Stimulated activated naive CD8-positive, alpha-beta T cell treated with anti-CD3 and anti-CD28 coated beads, Interleukin-15, amount 100 ng/mL, for 72 hours (primary cell): Measurements from ENCODE around the gene RELL1.

Source experiments
- ATAC-seq: fragments of 150-1000 bp; cut with Tn5 transposase; 2 replicates; pipeline ENCODE4 v1.10.0; 2021; ENCODE audit warnings: mild to moderate bottlenecking, moderate library complexity
- DNase-seq, 2 donors: peaks; one replicate each; pipeline ENCODE4 v3.0.0; 2021 to 2022
- H3K27ac Mint-ChIP-seq, 2 donors: one replicate each; pipeline ENCODE4 v1.8.0; 2022; ENCODE audit warnings: mild to moderate bottlenecking in 2 of 2, mixed read lengths in 2 of 2, moderate library complexity in 2 of 2
- H3K27me3 Mint-ChIP-seq: one replicate; pipeline ENCODE4 v1.8.0; 2022; ENCODE audit warnings: mixed read lengths
- H3K4me1 Mint-ChIP-seq: one replicate; pipeline ENCODE4 v1.8.0; 2022; ENCODE audit warnings: mild to moderate bottlenecking, mixed read lengths
- H3K4me3 Mint-ChIP-seq, 2 donors: one replicate each; pipeline ENCODE4 v1.8.0; 2022; ENCODE audit warnings: mild to moderate bottlenecking in 2 of 2, mixed read lengths in 2 of 2, moderate library complexity in 1 of 2
- H3K9me3 Mint-ChIP-seq, 2 donors: one replicate each; pipeline ENCODE4 v1.8.0; 2022; ENCODE audit warnings: mixed read lengths in 2 of 2

RELL1 gene

DNA sequence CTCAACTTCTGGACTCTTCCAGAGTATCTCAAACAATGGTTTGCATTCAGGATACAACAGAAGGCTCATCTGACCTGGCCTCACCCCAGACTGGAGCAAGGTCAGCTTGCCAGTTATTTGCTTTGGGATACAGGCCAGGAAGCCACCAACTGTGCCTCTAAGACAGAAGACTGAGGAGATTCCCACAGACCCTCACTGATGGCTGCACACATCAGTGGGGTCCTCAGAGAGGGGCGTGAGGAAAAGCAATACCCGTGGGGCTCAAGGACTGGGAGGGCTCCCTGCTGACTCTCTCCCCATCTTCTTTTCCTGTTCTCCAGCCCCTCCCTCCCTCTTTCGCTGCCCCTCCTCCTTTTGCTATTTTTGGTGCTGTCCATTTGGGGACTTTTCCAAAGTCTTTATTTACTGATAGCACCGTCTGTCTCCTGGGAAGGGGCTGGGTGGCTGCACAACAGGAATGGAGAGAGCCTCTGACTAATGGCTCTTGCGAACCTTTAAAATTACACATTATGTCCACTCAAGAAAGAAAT lies 23.2 kb downstream of the RELL1 start:
- Mint-ChIP-seq H3K4me1 (peaks cover 83% of the 10 kb centered on the region), H3K27me3 (no peaks in the 10 kb centered on the region), H3K9me3 (peaks cover 8 to 13% of the 10 kb centered on the region in 2 donors), H3K27ac (peak overlapping the region in 1 of 2 donors; percentile 37), H3K4me3 (no peak overlapping the region)
- ATAC-seq (no peak), DNase-seq (no peak)

DNA sequence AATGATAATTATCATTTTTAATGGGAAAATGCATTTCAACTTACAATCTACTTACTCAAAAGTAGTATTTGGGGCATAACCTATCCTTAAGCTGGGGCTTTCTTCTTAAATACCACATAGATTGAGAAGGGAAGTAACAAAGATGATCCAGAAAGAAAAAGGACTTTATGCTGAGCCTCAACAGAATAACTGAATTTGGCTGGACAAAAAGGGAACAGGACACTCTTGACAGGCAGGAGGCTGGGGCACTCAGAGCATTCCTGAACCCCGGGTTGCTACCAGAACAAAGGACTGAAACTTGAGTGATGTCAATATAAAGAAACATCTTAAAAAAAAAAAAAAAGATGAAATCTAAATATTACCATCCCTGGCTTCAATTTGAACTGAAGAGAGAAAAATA lies 23.9 kb downstream of the RELL1 start:
- H3K9me3 Mint-ChIP-seq: peaks cover 11 to 20% of the 10 kb centered on the region in 2 donors
- H3K27me3 Mint-ChIP-seq: no peaks in the 10 kb centered on the region
- no peak overlapping the region for H3K27ac Mint-ChIP-seq
- no peak overlapping the region for H3K4me3 Mint-ChIP-seq
- peaks cover 76% of the 10 kb centered on the region for H3K4me1 Mint-ChIP-seq
- DNase-seq (no peak), ATAC-seq (no peak)

DNA sequence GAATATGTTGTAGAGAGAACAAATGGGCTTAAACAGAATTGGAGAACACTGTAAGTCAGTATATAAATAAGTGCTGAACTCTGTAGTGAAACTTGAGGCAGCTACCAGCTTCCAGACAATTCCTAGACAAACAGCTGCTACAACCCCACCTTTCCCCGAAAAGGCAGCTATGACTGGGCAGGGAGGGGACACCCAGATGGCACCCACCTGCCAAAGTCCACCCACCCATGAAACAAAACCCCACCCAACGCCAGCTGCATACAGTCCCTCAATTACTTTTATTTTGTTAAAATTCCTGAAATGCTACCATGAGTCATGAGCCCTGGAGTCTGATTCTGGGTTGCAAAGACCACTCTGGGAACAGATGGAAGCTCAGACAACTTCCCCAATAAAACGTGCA lies 24.4 kb downstream of the RELL1 start:
- Mint-ChIP-seq H3K9me3 (peaks cover 14 to 24% of the 10 kb centered on the region in 2 donors), H3K4me3 (no peak overlapping the region), H3K27me3 (no peaks in the 10 kb centered on the region), H3K27ac (no peak overlapping the region), H3K4me1 (peaks cover 71% of the 10 kb centered on the region)
- DNase-seq (no peak), ATAC-seq (no peak)

DNA sequence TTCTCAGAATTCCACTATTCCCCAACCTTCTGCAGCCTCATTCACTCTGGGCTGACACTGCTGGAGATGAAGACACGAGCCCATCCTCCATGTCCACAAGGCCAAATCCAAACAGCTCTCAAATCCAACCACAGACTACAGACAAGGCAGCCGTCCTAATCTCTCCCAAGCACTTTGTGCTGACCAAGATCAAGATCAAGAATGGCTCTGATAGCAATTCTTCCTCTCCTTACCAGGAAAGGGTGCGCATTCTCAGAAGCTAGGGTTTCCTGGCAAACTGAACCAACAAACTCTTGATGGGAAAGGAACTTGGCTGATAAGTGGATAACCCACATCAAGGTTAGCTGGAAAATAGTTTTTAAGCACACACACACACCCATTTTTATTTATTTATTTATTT lies 26.5 kb downstream of the RELL1 start:
- peaks cover 14 to 24% of the 10 kb centered on the region in 2 donors for H3K9me3 Mint-ChIP-seq
- H3K27ac Mint-ChIP-seq: peak overlapping the region in 1 of 2 donors; percentile 55
- DNase-seq (no peak), ATAC-seq (no peak)
- peaks cover 52% of the 10 kb centered on the region for H3K4me1 Mint-ChIP-seq
- H3K27me3 Mint-ChIP-seq: no peaks in the 10 kb centered on the region
- no peak overlapping the region for H3K4me3 Mint-ChIP-seq

DNA sequence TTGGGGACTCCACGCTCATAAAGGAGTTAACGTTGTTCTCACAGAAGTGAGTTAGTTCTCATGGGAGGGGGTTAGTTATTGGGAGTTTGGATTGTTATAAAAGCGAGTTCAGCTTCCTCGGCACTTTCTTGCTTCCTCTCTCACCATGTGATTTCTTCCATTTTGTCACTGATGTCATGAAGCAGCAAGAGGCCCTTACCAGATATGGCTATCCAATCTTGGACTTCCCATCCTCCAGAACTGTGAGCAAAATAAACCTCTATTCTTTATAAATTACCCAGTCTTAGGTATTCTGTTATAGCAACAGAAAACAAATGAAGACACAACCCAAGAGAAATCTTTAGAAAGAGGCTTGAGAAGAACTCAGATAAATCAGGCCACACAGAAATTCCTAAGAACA lies 29.5 kb downstream of the RELL1 start:
- peaks cover 14 to 24% of the 10 kb centered on the region in 2 donors for H3K9me3 Mint-ChIP-seq
- ATAC-seq (no peak), DNase-seq (no peak)
- no peak overlapping the region for H3K4me3 Mint-ChIP-seq
- H3K27me3 Mint-ChIP-seq: no peaks in the 10 kb centered on the region
- H3K27ac Mint-ChIP-seq: no peak overlapping the region
- peaks cover 48% of the 10 kb centered on the region for H3K4me1 Mint-ChIP-seq

DNA sequence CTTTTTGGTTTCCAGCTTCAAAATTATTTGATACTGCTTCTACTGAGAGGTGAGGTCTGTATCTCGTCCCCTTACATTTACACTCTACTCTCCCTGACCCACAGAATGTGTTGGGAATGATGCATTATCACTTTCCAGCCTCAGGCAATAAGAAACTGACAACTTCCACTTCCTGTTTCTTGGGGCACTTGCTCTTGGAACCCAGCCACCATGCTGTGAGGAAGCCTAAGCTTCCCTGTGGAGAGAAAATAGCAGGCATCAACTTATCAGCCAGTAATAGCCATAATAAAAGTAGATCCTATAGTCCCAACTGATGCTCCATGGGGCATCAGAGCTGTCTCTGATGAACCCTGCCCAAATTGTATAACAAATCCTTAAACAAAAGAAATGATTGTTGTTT lies 32.6 kb downstream of the RELL1 start:
- no peak overlapping the region for H3K4me3 Mint-ChIP-seq
- DNase-seq (no peak), ATAC-seq (no peak)
- peaks cover 37% of the 10 kb centered on the region for H3K4me1 Mint-ChIP-seq
- peak overlapping the region in 1 of 2 donors; percentile 48 for H3K27ac Mint-ChIP-seq
- peaks cover 10 to 16% of the 10 kb centered on the region in 2 donors for H3K9me3 Mint-ChIP-seq
- no peaks in the 10 kb centered on the region for H3K27me3 Mint-ChIP-seq

DNA sequence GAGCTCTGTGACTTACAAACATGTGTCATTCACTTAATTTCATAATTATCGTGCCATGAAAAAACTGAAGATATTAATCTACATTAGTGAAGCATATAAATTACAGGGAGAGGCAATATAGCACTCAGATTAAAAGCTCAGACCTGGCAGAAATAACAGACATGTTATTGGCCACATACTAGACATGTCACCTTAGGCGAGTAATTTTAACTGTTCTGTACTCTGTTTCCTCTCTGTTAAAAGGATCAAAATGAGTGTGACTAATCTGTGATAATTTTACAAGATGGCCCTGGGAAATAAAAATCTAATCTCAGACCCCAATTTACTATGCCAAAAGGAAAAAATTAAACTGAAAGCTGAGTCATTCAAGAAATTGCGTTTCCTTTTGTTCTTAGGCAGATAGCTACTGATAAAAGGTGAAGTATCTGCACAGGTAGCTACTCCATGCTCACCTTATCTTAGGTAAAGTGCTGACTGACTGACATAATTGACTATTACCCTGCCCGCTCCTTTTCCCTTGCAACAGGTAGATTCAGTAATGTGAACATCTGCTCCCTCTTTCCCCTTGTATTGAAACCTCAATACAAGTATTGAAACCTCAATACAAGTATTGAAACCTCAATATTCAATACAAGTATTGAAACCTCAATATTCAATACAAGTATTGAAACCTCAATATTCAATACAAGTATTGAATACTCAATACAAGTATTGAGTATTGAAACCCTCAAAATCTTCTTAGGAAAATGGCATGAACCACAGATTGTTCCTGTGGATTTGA lies 33.2 kb downstream of the RELL1 start:
- Mint-ChIP-seq H3K27ac (no peak overlapping the region), H3K4me1 (peaks cover 37% of the 10 kb centered on the region), H3K9me3 (peaks cover 6 to 11% of the 10 kb centered on the region in 2 donors), H3K4me3 (no peak overlapping the region), H3K27me3 (no peaks in the 10 kb centered on the region)
- DNase-seq (no peak), ATAC-seq (peak; percentile 57)

GRCh38 chr4:37651781-37652377 lies 34.3 kb downstream of the RELL1 start:
- no peak overlapping the region for H3K27ac Mint-ChIP-seq
- peaks cover 0 to under 1% of the 10 kb centered on the region in 2 donors for H3K9me3 Mint-ChIP-seq

GRCh38 chr4:37650481-37650880 lies 35.7 kb downstream of the RELL1 start:
- no peak for DNase-seq
- H3K4me1 Mint-ChIP-seq: peaks cover 37% of the 10 kb centered on the region
- no peak for ATAC-seq
- H3K27ac Mint-ChIP-seq: no peak overlapping the region
- no peaks in the 10 kb centered on the region for H3K27me3 Mint-ChIP-seq
- H3K9me3 Mint-ChIP-seq: no peaks in the 10 kb centered on the region
- no peak overlapping the region for H3K4me3 Mint-ChIP-seq

More at GRCh38 chr4:37651781-37652377, 34.3 kb downstream of the RELL1 start:
- DNase-seq (no peak), ATAC-seq (no peak)
- Mint-ChIP-seq H3K27me3 (no peaks in the 10 kb centered on the region), H3K4me1 (peaks cover 37% of the 10 kb centered on the region), H3K4me3 (no peak overlapping the region)

DNA sequence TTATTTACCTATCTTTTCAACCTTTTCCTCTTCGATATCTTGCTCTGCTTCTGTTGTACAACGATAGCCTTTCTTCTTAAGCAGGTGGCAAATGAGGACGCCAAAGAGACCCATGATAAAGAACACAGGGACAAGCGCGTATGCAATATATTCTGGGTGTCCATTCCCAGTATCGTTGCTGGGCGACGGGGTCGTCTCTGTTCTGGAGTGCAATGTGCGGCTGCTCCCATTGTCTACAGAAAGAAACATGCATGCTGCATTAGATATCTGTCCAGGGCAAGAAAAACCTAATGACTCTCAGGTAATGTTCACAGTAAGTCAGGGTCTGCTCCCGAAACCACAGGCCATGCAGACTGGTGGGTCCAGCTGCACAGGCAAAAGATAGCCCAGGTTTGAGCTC lies 36.9 kb downstream of the RELL1 start:
- DNase-seq: no peak
- no peaks in the 10 kb centered on the region for H3K27me3 Mint-ChIP-seq
- no peaks in the 10 kb centered on the region for H3K9me3 Mint-ChIP-seq
- no peak overlapping the region for H3K4me3 Mint-ChIP-seq
- peaks cover 37% of the 10 kb centered on the region for H3K4me1 Mint-ChIP-seq
- no peak for ATAC-seq
- peak overlapping the region in 1 of 2 donors; percentile 8 for H3K27ac Mint-ChIP-seq

GRCh38 chr4:37648084-37648817 lies 37.9 kb downstream of the RELL1 start:
- Mint-ChIP-seq H3K4me3 (no peak overlapping the region), H3K27ac (no peak overlapping the region), H3K27me3 (no peaks in the 10 kb centered on the region), H3K9me3 (no peaks in the 10 kb centered on the region), H3K4me1 (peaks cover 30% of the 10 kb centered on the region)
- ATAC-seq: no peak
- DNase-seq: no peak

DNA sequence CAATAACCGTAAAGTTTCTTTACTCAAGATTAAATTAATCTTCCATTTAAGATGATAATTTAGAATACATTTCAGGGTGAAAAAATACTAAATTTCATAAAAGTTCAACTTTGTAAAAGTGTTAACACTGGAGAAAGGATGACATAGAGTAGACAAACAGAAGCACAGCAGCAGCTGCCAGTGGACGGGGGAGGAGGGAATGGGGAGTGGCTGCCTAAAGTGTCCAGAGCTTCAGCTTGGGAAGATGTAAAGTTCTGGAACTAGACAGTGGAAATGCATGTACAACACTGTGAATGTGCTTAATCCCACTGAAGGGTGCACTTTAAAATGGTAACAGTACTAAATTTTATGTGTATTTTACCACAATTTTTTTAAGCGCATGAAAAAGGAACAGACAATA lies 39.9 kb downstream of the RELL1 start:
- Mint-ChIP-seq H3K27me3 (no peaks in the 10 kb centered on the region), H3K9me3 (no peaks in the 10 kb centered on the region), H3K4me1 (peaks cover 20% of the 10 kb centered on the region), H3K4me3 (no peak overlapping the region), H3K27ac (no peak overlapping the region)
- no peak for DNase-seq
- no peak for ATAC-seq

- H3K4me3 Mint-ChIP-seq: no peak overlapping the region
- H3K27ac Mint-ChIP-seq: no peak overlapping the region
- H3K27me3 Mint-ChIP-seq: no peaks in the 10 kb centered on the region
- peaks cover 20% of the 10 kb centered on the region for H3K4me1 Mint-ChIP-seq
- DNase-seq: no peak
- no peaks in the 10 kb centered on the region for H3K9me3 Mint-ChIP-seq
- no peak for ATAC-seq
These were observed 40.4 kb downstream of the RELL1 start for GRCh38 chr4:37645736-37646135.

DNA sequence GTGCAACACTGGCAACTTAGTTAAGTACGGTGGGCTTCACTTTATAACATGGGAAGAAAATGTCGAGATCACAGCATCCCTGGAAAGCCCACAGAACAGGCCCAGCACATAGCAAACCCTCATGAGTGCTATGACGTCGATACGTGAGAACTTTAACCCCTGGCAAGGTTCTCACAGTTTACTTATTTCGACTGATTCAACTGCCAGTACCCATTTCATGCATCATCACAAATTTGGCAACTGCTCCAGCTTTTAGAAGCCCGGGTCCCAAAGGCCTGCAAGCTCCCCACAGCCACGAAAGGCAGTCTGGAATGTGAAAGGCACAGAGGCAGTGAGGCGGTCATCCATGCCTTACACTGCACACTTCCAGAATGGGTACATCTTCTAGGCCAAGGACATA lies 41.2 kb downstream of the RELL1 start:
- peak overlapping the region in 1 of 2 donors; percentile 42 for H3K27ac Mint-ChIP-seq
- no peaks in the 10 kb centered on the region for H3K27me3 Mint-ChIP-seq
- ATAC-seq (no peak), DNase-seq (no peak)
- H3K9me3 Mint-ChIP-seq: no peaks in the 10 kb centered on the region
- H3K4me1 Mint-ChIP-seq: peaks cover 15% of the 10 kb centered on the region
- no peak overlapping the region for H3K4me3 Mint-ChIP-seq

DNA sequence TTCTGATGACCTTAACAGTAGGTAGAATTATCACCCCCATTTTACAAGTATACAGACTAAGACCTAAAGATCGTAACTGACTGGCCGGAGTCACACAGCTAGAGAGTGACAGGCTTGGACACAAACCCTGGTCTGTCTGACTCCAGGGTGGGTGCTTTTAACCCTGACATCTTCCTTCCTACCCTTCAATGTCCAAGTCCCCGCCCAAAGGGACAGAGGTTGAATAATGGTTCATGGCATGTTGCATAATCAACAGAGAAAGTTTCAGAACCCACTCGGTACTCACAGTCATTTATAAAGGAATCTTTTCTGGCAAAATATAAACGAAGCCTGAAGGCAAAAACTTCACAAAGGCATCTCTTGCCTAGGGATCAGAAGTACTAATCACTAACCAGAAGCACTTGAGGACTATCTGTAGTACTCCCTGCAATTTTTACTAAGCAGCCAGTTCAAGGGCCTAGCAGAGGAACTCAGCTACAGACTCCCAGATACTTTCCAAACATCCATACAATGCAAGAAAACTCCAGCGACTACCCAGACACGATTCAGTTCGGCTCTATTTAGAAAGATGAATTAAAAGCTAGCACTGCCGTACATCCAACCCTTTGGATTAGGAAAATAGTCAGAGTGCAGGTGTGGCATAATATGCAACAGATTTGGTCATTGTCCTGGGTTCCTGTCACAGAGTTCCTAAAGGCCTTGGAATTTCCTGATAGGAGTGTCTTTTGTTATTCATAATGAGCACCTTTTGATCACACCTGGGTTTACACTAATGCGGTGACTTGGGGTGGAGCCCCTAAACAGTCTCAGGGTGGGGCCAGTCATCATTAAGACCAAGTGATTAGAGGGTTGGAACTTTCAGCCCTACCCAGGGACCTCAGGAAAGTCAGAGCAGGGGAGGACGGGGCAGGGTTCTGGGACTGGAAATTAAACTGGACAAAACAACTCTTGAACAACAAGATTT lies 44.0 kb downstream of the RELL1 start:
- Mint-ChIP-seq H3K27me3 (no peaks in the 10 kb centered on the region), H3K4me3 (no peak overlapping the region), H3K9me3 (no peaks in the 10 kb centered on the region), H3K27ac (peak overlapping the region in 1 of 2 donors; percentile 49), H3K4me1 (peaks cover 6% of the 10 kb centered on the region)
- DNase-seq (no peak), ATAC-seq (no peak)
